Uterus (tissue), 2 donors: Measurements from ENCODE around the gene CHD2.

Source experiments
- CTCF ChIP-seq, 4 experiments: fragments of 200-600 bp in 2 of 4; fragments of 450-650 bp in 2 of 4; sonication (generic) in 2 of 4; IDR thresholded peaks; one replicate each; pipeline ENCODE4 v1.5.1; 2016 to 2019; ENCODE audit warnings: antibody characterized with exemption in 4 of 4, mild to moderate bottlenecking in 2 of 4, moderate library complexity in 1 of 4
- POLR2A ChIP-seq, 2 donors: fragments of 450-650 bp; IDR thresholded peaks; one replicate each; pipeline ENCODE4 v1.6.1; 2016; ENCODE audit warnings: antibody characterized with exemption in 2 of 2, mild to moderate bottlenecking in 1 of 2, moderate library complexity in 1 of 2

- TF ChIP-seq CTCF (IDR thresholded peaks at IDR 0.05) (no peak), POLR2A (IDR thresholded peaks at IDR 0.05) (no peak)
Observed at GRCh38 chr15:92997821-92998220, 97.7 kb downstream of the CHD2 start.
